Endodermal cell (in vitro differentiated cells): ENCODE measurements around the gene PPA2. TPM values are rescaled to one million over a fixed set of nuclear protein-coding genes. Genes with fewer than 3 reads are reported as not detected.

Source experiments
- DNase-seq: peaks from one replicate; pipeline ENCODE4 v3.0.0-alpha.2; 2017
- H3K27ac ChIP-seq: 2 replicates; pipeline ENCODE4 v1.5.1; 2013; ENCODE audit warnings: mild to moderate bottlenecking, low read depth, low read length, moderate library complexity
- H3K27me3 ChIP-seq: 2 replicates; pipeline ENCODE4 v1.6.1; 2013; ENCODE audit warnings: mild to moderate bottlenecking, low read length, moderate library complexity; ENCODE audit not compliant: insufficient read depth, control insufficient read depth, poor library complexity, severe bottlenecking
- H3K36me3 ChIP-seq: 2 replicates; pipeline ENCODE4 v1.7.0; 2013; ENCODE audit warnings: mild to moderate bottlenecking, low read length, moderate library complexity; ENCODE audit not compliant: control insufficient read depth, insufficient read depth
- H3K4me1 ChIP-seq: one replicate; pipeline ENCODE4 v1.7.0; 2013; ENCODE audit warnings: low read length; ENCODE audit not compliant: control insufficient read depth, insufficient read depth
- H3K4me3 ChIP-seq: 2 replicates; pipeline ENCODE4 v1.5.1; 2013; ENCODE audit warnings: mild to moderate bottlenecking, low read length, moderate library complexity
- H3K9ac ChIP-seq: 2 replicates; pipeline ENCODE4 v1.6.1; 2013; ENCODE audit warnings: mild to moderate bottlenecking, low read length, moderate library complexity; ENCODE audit not compliant: poor library complexity, severe bottlenecking; ENCODE audit errors: extremely low read depth
- H3K9me3 ChIP-seq: 2 replicates; pipeline ENCODE4 v1.6.1; 2013; ENCODE audit warnings: mild to moderate bottlenecking, low read length, moderate library complexity; ENCODE audit not compliant: control insufficient read depth
- H3K27ac Mint-ChIP-seq: 2 replicates; pipeline ENCODE4 v1.8.0; 2020; ENCODE audit warnings: mixed read lengths
- H3K27me3 Mint-ChIP-seq: 2 replicates; pipeline ENCODE4 v1.8.0; 2021; ENCODE audit warnings: mild to moderate bottlenecking, mixed read lengths; ENCODE audit not compliant: insufficient read depth
- H3K36me3 Mint-ChIP-seq: 2 replicates; pipeline ENCODE4 v1.8.0; 2020; ENCODE audit warnings: low read depth, mixed read lengths
- H3K4me1 Mint-ChIP-seq: 2 replicates; pipeline ENCODE4 v1.8.0; 2020; ENCODE audit warnings: mixed read lengths
- H3K4me3 Mint-ChIP-seq: 2 replicates; pipeline ENCODE4 v1.8.0; 2020; ENCODE audit warnings: mild to moderate bottlenecking, moderate library complexity, mixed read lengths
- H3K9me3 Mint-ChIP-seq: 2 replicates; pipeline ENCODE4 v1.8.0; 2020; ENCODE audit warnings: mild to moderate bottlenecking, mixed read lengths
- WGBS, 2 experiments: methylation state at CpG; one replicate each; pipeline versions ENCODE4 v1.1.5 to v1.1.7; 2013; ENCODE audit warnings: missing lambda C conversion rate in 2 of 2, mixed read lengths in 1 of 2; ENCODE audit not compliant: insufficient coverage in 1 of 2, insufficient read length in 1 of 2; 5-methylcytosine and 5-hydroxymethylcytosine counted together
- total RNA-seq, 2 donors: library from RNA; stranded (reverse); fragmentation: NEBNext Ultra II Directional in 1 of 2; extraction: Animal tissue kit (Norgen Biotek cat#: 25700) in 1 of 2; gene quantifications; 2 replicates in 1 of 2; 3 replicates in 1 of 2; pipeline ENCODE4 v1.2.1, GENCODE V29; 2021
- TF ChIP-seq, protein P1 (sequence below): fragments of 200-600 bp; sonication (generic); conservative IDR thresholded peaks from 2 replicates; pipeline ENCODE4 v1.5.0; 2021; ENCODE audit warnings: antibody characterized with exemption, mild to moderate bottlenecking

PPA2 gene
- total RNA-seq, 2 donors from 2014 or later: 90.7 to 133 TPM

DNA sequence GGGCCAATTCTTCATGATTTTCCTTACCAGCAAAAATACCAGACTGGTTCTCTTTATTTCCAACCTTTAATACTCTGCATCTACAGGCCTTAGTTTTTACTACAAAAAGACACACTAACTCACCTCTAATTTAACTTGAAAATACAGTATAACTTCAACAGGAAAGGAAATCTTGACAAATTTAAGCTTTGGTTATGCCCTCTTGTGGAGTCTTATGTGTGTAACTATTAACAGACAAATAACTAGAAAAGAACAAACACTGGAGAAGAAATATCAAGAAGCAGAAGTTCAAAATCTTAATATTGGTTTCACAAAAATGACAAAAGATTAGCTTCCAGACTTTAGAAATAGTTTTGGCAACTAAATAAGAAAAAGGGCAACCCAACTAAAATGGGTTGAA lies 33.0 kb downstream of the PPA2 start:
- Mint-ChIP-seq H3K9me3 (no peaks in the 10 kb centered on the region), H3K36me3 (peaks cover 37% of the 10 kb centered on the region), H3K27ac (no peak overlapping the region), H3K4me1 (no peaks in the 10 kb centered on the region), H3K27me3 (no peaks in the 10 kb centered on the region), H3K4me3 (no peak overlapping the region)
- Histone ChIP-seq H3K36me3 (peaks cover 63% of the 10 kb centered on the region), H3K4me1 (no peaks in the 10 kb centered on the region), H3K9me3 (no peaks in the 10 kb centered on the region), H3K27me3 (no peaks in the 10 kb centered on the region), H3K4me3 (no peak overlapping the region), H3K27ac (no peak overlapping the region), H3K9ac (no peak overlapping the region)
- no peak for DNase-seq
- TF ChIP-seq, protein P1, sequence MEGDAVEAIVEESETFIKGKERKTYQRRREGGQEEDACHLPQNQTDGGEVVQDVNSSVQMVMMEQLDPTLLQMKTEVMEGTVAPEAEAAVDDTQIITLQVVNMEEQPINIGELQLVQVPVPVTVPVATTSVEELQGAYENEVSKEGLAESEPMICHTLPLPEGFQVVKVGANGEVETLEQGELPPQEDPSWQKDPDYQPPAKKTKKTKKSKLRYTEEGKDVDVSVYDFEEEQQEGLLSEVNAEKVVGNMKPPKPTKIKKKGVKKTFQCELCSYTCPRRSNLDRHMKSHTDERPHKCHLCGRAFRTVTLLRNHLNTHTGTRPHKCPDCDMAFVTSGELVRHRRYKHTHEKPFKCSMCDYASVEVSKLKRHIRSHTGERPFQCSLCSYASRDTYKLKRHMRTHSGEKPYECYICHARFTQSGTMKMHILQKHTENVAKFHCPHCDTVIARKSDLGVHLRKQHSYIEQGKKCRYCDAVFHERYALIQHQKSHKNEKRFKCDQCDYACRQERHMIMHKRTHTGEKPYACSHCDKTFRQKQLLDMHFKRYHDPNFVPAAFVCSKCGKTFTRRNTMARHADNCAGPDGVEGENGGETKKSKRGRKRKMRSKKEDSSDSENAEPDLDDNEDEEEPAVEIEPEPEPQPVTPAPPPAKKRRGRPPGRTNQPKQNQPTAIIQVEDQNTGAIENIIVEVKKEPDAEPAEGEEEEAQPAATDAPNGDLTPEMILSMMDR: no peak

DNA sequence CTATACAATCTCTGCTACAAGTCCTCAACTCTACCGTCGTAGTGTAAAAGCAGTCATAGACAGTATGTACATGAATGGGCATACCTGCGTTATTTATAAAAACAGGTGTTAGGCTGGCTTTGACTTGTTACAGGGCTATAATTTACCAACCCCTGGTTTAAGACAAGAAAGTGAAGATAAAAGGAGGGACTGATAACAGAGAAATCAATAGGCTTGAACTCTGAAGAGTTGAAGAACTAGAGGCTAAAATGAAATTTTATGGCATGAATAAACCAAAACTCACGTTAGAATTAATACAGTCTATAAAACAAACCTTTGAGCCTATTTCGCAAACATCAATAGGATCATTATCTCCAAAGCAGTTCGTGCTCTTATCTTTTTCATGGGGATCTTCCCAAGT lies 36.2 kb downstream of the PPA2 start:
- no peak overlapping the region for H3K9ac ChIP-seq
- 93 to 94% methylated on average over 3 to 6 of the region's 6 CpGs for WGBS, 2 experiments
- Mint-ChIP-seq H3K4me3 (no peak overlapping the region), H3K4me1 (no peaks in the 10 kb centered on the region), H3K27me3 (no peaks in the 10 kb centered on the region), H3K9me3 (no peaks in the 10 kb centered on the region), H3K36me3 (peaks cover 51% of the 10 kb centered on the region), H3K27ac (no peak overlapping the region)
- no peaks in the 10 kb centered on the region for H3K4me1 ChIP-seq
- no peaks in the 10 kb centered on the region for H3K27me3 ChIP-seq
- H3K27ac ChIP-seq: no peak overlapping the region
- TF ChIP-seq, protein P1: no peak
- peaks cover 6% of the 10 kb centered on the region for H3K9me3 ChIP-seq
- no peak overlapping the region for H3K4me3 ChIP-seq
- DNase-seq: no peak
- peaks cover 65% of the 10 kb centered on the region for H3K36me3 ChIP-seq

DNA sequence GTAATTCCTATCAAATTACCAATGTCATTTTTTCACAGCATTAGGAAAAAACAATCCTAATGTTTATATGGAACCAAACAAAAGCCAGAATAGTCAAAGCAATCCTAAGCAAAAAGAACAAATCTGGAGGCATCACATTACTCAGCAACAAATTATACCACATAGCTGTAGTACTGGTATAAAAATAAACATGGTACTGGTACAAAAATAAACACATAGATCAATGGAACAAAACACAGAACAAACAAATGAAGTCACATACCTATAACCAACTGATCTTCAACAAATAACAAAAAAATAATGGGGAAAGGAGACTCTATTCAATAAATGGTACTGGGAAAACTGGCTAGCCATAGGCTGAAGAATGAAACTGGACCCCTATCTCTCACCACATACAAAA lies 37.4 kb downstream of the PPA2 start:
- Mint-ChIP-seq H3K9me3 (no peaks in the 10 kb centered on the region), H3K27ac (no peak overlapping the region), H3K4me1 (no peaks in the 10 kb centered on the region), H3K27me3 (no peaks in the 10 kb centered on the region), H3K36me3 (peaks cover 59% of the 10 kb centered on the region), H3K4me3 (no peak overlapping the region)
- Histone ChIP-seq H3K27me3 (no peaks in the 10 kb centered on the region), H3K9me3 (peaks cover 6% of the 10 kb centered on the region), H3K9ac (no peak overlapping the region), H3K27ac (no peak overlapping the region), H3K4me3 (no peak overlapping the region), H3K36me3 (peaks cover 61% of the 10 kb centered on the region), H3K4me1 (no peaks in the 10 kb centered on the region)
- TF ChIP-seq, protein P1: no peak
- no peak for DNase-seq
